ENCODE measurements around the gene AKR1B1.

AKR1B1 gene

GRCh38 chr7:134442441-134443220 lies 16.3 kb downstream of the AKR1B1 start:
- Histone ChIP-seq H3K36me3 (replicated peaks; ENCODE audit: insufficient read depth, low read length) (peaks cover 28% of the 10 kb centered on the region), H3F3A (ENCODE audit: insufficient read depth, low read length) (no peaks in the 10 kb centered on the region), H2AFZ (ENCODE audit: low read length) (no peak overlapping the region)

GRCh38 chr7:134441264-134441663 lies 17.6 kb downstream of the AKR1B1 start:
- H3K9ac ChIP-seq (ENCODE audit: low read length) = no peak overlapping the region
- H3K4me1 ChIP-seq (ENCODE audit: low read length) = no peaks in the 10 kb centered on the region
- TF ChIP-seq, protein P1, sequence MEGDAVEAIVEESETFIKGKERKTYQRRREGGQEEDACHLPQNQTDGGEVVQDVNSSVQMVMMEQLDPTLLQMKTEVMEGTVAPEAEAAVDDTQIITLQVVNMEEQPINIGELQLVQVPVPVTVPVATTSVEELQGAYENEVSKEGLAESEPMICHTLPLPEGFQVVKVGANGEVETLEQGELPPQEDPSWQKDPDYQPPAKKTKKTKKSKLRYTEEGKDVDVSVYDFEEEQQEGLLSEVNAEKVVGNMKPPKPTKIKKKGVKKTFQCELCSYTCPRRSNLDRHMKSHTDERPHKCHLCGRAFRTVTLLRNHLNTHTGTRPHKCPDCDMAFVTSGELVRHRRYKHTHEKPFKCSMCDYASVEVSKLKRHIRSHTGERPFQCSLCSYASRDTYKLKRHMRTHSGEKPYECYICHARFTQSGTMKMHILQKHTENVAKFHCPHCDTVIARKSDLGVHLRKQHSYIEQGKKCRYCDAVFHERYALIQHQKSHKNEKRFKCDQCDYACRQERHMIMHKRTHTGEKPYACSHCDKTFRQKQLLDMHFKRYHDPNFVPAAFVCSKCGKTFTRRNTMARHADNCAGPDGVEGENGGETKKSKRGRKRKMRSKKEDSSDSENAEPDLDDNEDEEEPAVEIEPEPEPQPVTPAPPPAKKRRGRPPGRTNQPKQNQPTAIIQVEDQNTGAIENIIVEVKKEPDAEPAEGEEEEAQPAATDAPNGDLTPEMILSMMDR (IDR thresholded peaks at IDR 0.05; ENCODE audit: low read length) = no peak
- no peaks in the 10 kb centered on the region for H3K9me2 ChIP-seq (replicated peaks; ENCODE audit: insufficient read depth, low read length)
- no peak for DNase-seq
- no peaks in the 10 kb centered on the region for H3F3A ChIP-seq (ENCODE audit: insufficient read depth, low read length)
- no peak overlapping the region for H3K27ac ChIP-seq (ENCODE audit: low read length)
- no peak overlapping the region for H2AFZ ChIP-seq (ENCODE audit: low read length)
- no peak overlapping the region for H3K4me2 ChIP-seq (ENCODE audit: low read depth, low read length)
- H3K36me3 ChIP-seq (replicated peaks; ENCODE audit: insufficient read depth, low read length) = peaks cover 22% of the 10 kb centered on the region; the same call in 1 of the 2 replicates
- H3K4me3 ChIP-seq (ENCODE audit: low read length) = no peak overlapping the region
- H4K20me1 ChIP-seq (ENCODE audit: insufficient read depth, low read length) = no peaks in the 10 kb centered on the region
- no peaks in the 10 kb centered on the region for H3K79me2 ChIP-seq (ENCODE audit: low read length)
- H3K9me3 ChIP-seq (replicated peaks; ENCODE audit: insufficient read depth, low read length) = no peaks in the 10 kb centered on the region
- H3K27me3 ChIP-seq (replicated peaks; ENCODE audit: insufficient read depth, low read length) = no peaks in the 10 kb centered on the region

More at GRCh38 chr7:134442441-134443220, 16.3 kb downstream of the AKR1B1 start:
- no peak for TF ChIP-seq EZH2 (optimal IDR thresholded peaks at IDR 0.05; ENCODE audit: low read depth, low read length)
- no peak for TF ChIP-seq EZH2phosphoT487 (IDR thresholded peaks at IDR 0.05; ENCODE audit: low read length)
- TF ChIP-seq, protein P1 (IDR thresholded peaks at IDR 0.05; ENCODE audit: low read length) = no peak
- Histone ChIP-seq H3K9ac (ENCODE audit: low read length) (no peak overlapping the region), H3K79me2 (ENCODE audit: low read length) (no peaks in the 10 kb centered on the region), H3K9me3 (replicated peaks; ENCODE audit: insufficient read depth, low read length) (no peaks in the 10 kb centered on the region), H3K27me3 (replicated peaks; ENCODE audit: insufficient read depth, low read length) (no peaks in the 10 kb centered on the region), H3K27ac (ENCODE audit: low read length) (no peak overlapping the region), H3K4me3 (ENCODE audit: low read length) (no peak overlapping the region), H4K20me1 (ENCODE audit: insufficient read depth, low read length) (no peaks in the 10 kb centered on the region), H3K4me2 (ENCODE audit: low read depth, low read length) (no peak overlapping the region), H3K9me2 (replicated peaks; ENCODE audit: insufficient read depth, low read length) (no peaks in the 10 kb centered on the region), H3K4me1 (ENCODE audit: low read length) (no peaks in the 10 kb centered on the region)
- no peak for DNase-seq

- Histone ChIP-seq H3K36me3 (replicated peaks; ENCODE audit: insufficient read depth, low read length) (peaks cover 22% of the 10 kb centered on the region; the same call in 1 of the 2 replicates), H3F3A (ENCODE audit: insufficient read depth, low read length) (no peaks in the 10 kb centered on the region), H3K4me2 (ENCODE audit: low read depth, low read length) (no peak overlapping the region), H3K4me3 (ENCODE audit: low read length) (no peak overlapping the region), H3K27ac (ENCODE audit: low read length) (no peak overlapping the region), H3K79me2 (ENCODE audit: low read length) (no peaks in the 10 kb centered on the region), H3K27me3 (replicated peaks; ENCODE audit: insufficient read depth, low read length) (no peaks in the 10 kb centered on the region), H3K9ac (ENCODE audit: low read length) (no peak overlapping the region), H3K9me2 (replicated peaks; ENCODE audit: insufficient read depth, low read length) (no peaks in the 10 kb centered on the region), H3K4me1 (ENCODE audit: low read length) (no peaks in the 10 kb centered on the region), H2AFZ (ENCODE audit: low read length) (no peak overlapping the region), H4K20me1 (ENCODE audit: insufficient read depth, low read length) (no peaks in the 10 kb centered on the region), H3K9me3 (replicated peaks; ENCODE audit: insufficient read depth, low read length) (no peaks in the 10 kb centered on the region)
- TF ChIP-seq EZH2 (optimal IDR thresholded peaks at IDR 0.05; ENCODE audit: low read depth, low read length) (no peak), EZH2phosphoT487 (IDR thresholded peaks at IDR 0.05; ENCODE audit: low read length) (no peak)
- TF ChIP-seq, protein P1 (IDR thresholded peaks at IDR 0.05; ENCODE audit: low read length) = no peak
- DNase-seq = no peak
Observed at GRCh38 chr7:134440476-134440875, 18.4 kb downstream of the AKR1B1 start.
